ENCODE measurements around the gene MOK.

MOK gene

GRCh38 chr14:102212845-102213244 is 92.1 kb downstream of the MOK start:
- H3K9me3 Mint-ChIP-seq, result no peaks in the 10 kb centered on the region
- ATAC-seq (ENCODE audit: low read depth) (no peak), DNase-seq (ENCODE audit: low spot score in 2 of 2) (no peak)
- H3K4me3 Mint-ChIP-seq, result no peak overlapping the region
- peaks cover 21% of the 10 kb centered on the region for H3K36me3 Mint-ChIP-seq
- peaks cover 2% of the 10 kb centered on the region for H3K4me1 Mint-ChIP-seq
- H3K27me3 Mint-ChIP-seq, result no peaks in the 10 kb centered on the region
- no peak overlapping the region for H3K27ac Mint-ChIP-seq

GRCh38 chr14:102212356-102212755 is 92.6 kb downstream of the MOK start:
- Mint-ChIP-seq H3K27ac (no peak overlapping the region), H3K4me1 (no peaks in the 10 kb centered on the region), H3K9me3 (no peaks in the 10 kb centered on the region), H3K36me3 (peaks cover 23% of the 10 kb centered on the region), H3K4me3 (no peak overlapping the region), H3K27me3 (no peaks in the 10 kb centered on the region)
- DNase-seq (ENCODE audit: low spot score in 2 of 2), result no peak
- no peak for ATAC-seq (ENCODE audit: low read depth)

GRCh38 chr14:102211240-102211639 is 93.7 kb downstream of the MOK start:
- ATAC-seq (ENCODE audit: low read depth), result no peak
- Mint-ChIP-seq H3K36me3 (peaks cover 31% of the 10 kb centered on the region), H3K27me3 (no peaks in the 10 kb centered on the region), H3K9me3 (no peaks in the 10 kb centered on the region), H3K4me3 (no peak overlapping the region), H3K4me1 (no peaks in the 10 kb centered on the region), H3K27ac (no peak overlapping the region)
- DNase-seq (ENCODE audit: low spot score in 2 of 2), result no peak

GRCh38 chr14:102210421-102211042 is 94.4 kb downstream of the MOK start:
- Mint-ChIP-seq H3K9me3 (no peaks in the 10 kb centered on the region), H3K4me3 (no peak overlapping the region), H3K27me3 (no peaks in the 10 kb centered on the region), H3K27ac (no peak overlapping the region), H3K36me3 (peaks cover 32% of the 10 kb centered on the region), H3K4me1 (no peaks in the 10 kb centered on the region)
- ATAC-seq (ENCODE audit: low read depth) (no peak), DNase-seq (ENCODE audit: low spot score in 2 of 2) (no peak)

- Mint-ChIP-seq H3K4me1 (no peaks in the 10 kb centered on the region), H3K4me3 (no peak overlapping the region), H3K9me3 (no peaks in the 10 kb centered on the region), H3K36me3 (peaks cover 40% of the 10 kb centered on the region), H3K27me3 (no peaks in the 10 kb centered on the region), H3K27ac (no peak overlapping the region)
- DNase-seq (ENCODE audit: low spot score in 2 of 2) (no peak), ATAC-seq (ENCODE audit: low read depth) (no peak)
Measured at GRCh38 chr14:102209224-102209966, 95.6 kb downstream of the MOK start.

GRCh38 chr14:102208741-102209140 is 96.2 kb downstream of the MOK start:
- peaks cover 43% of the 10 kb centered on the region for H3K36me3 Mint-ChIP-seq
- DNase-seq (ENCODE audit: low spot score in 2 of 2) (no peak), ATAC-seq (ENCODE audit: low read depth) (no peak)
- no peaks in the 10 kb centered on the region for H3K4me1 Mint-ChIP-seq
- H3K4me3 Mint-ChIP-seq, result no peak overlapping the region
- no peaks in the 10 kb centered on the region for H3K27me3 Mint-ChIP-seq
- H3K27ac Mint-ChIP-seq, result no peak overlapping the region
- H3K9me3 Mint-ChIP-seq, result no peaks in the 10 kb centered on the region

GRCh38 chr14:102207831-102208365 is 97.1 kb downstream of the MOK start:
- Mint-ChIP-seq H3K4me1 (peaks cover 1% of the 10 kb centered on the region), H3K36me3 (peaks cover 44% of the 10 kb centered on the region), H3K4me3 (no peak overlapping the region), H3K9me3 (no peaks in the 10 kb centered on the region), H3K27me3 (no peaks in the 10 kb centered on the region), H3K27ac (no peak overlapping the region)
- ATAC-seq (ENCODE audit: low read depth) (no peak), DNase-seq (ENCODE audit: low spot score in 2 of 2) (no peak)

GRCh38 chr14:102206918-102207317 is 98.0 kb downstream of the MOK start:
- H3K36me3 Mint-ChIP-seq, result peaks cover 47% of the 10 kb centered on the region

GRCh38 chr14:102205560-102205959 is 99.4 kb downstream of the MOK start:
- peaks cover 16% of the 10 kb centered on the region for H3K4me1 Mint-ChIP-seq
- DNase-seq (ENCODE audit: low spot score in 2 of 2), result no peak
- no peak for ATAC-seq (ENCODE audit: low read depth)
- H3K27ac Mint-ChIP-seq, result no peak overlapping the region
- H3K4me3 Mint-ChIP-seq, result no peak overlapping the region
- H3K36me3 Mint-ChIP-seq, result peaks cover 48% of the 10 kb centered on the region
- no peaks in the 10 kb centered on the region for H3K9me3 Mint-ChIP-seq
- no peaks in the 10 kb centered on the region for H3K27me3 Mint-ChIP-seq

More at GRCh38 chr14:102206918-102207317, 98.0 kb downstream of the MOK start:
- Mint-ChIP-seq H3K4me3 (no peak overlapping the region), H3K27ac (no peak overlapping the region), H3K4me1 (peaks cover 5% of the 10 kb centered on the region), H3K27me3 (no peaks in the 10 kb centered on the region), H3K9me3 (no peaks in the 10 kb centered on the region)
- ATAC-seq (ENCODE audit: low read depth) (no peak), DNase-seq (ENCODE audit: low spot score in 2 of 2) (no peak)

GRCh38 chr14:102203382-102203781 is 101.6 kb downstream of the MOK start:
- no peaks in the 10 kb centered on the region for H3K9me3 Mint-ChIP-seq
- H3K27me3 Mint-ChIP-seq, result no peaks in the 10 kb centered on the region
- DNase-seq (ENCODE audit: low spot score in 2 of 2) (no peak), ATAC-seq (ENCODE audit: low read depth) (no peak)
- no peak overlapping the region for H3K4me3 Mint-ChIP-seq
- H3K36me3 Mint-ChIP-seq, result peaks cover 39% of the 10 kb centered on the region
- H3K27ac Mint-ChIP-seq, result no peak overlapping the region
- peaks cover 19% of the 10 kb centered on the region for H3K4me1 Mint-ChIP-seq

- ATAC-seq (ENCODE audit: low read depth) (no peak), DNase-seq (ENCODE audit: low spot score in 2 of 2) (no peak)
- Mint-ChIP-seq H3K4me1 (peaks cover 19% of the 10 kb centered on the region), H3K4me3 (no peak overlapping the region), H3K27ac (no peak overlapping the region), H3K27me3 (no peaks in the 10 kb centered on the region), H3K9me3 (no peaks in the 10 kb centered on the region), H3K36me3 (peaks cover 39% of the 10 kb centered on the region)
Measured at GRCh38 chr14:102202944-102203343, 102.0 kb downstream of the MOK start.

GRCh38 chr14:102201776-102202175 is 103.2 kb downstream of the MOK start:
- Mint-ChIP-seq H3K36me3 (peaks cover 42% of the 10 kb centered on the region), H3K27ac (no peak overlapping the region)
- DNase-seq (ENCODE audit: low spot score in 2 of 2), result no peak

GRCh38 chr14:102201353-102201738 is 103.6 kb downstream of the MOK start:
- Mint-ChIP-seq H3K4me3 (no peak overlapping the region), H3K36me3 (peaks cover 40% of the 10 kb centered on the region), H3K27me3 (no peaks in the 10 kb centered on the region), H3K9me3 (no peaks in the 10 kb centered on the region), H3K27ac (peak overlapping the region; percentile 19), H3K4me1 (peaks cover 21% of the 10 kb centered on the region)
- ATAC-seq (ENCODE audit: low read depth) (no peak), DNase-seq (ENCODE audit: low spot score in 2 of 2) (no peak)

More at GRCh38 chr14:102201776-102202175, 103.2 kb downstream of the MOK start:
- Mint-ChIP-seq H3K9me3 (no peaks in the 10 kb centered on the region), H3K4me3 (no peak overlapping the region), H3K4me1 (peaks cover 21% of the 10 kb centered on the region), H3K27me3 (no peaks in the 10 kb centered on the region)
- ATAC-seq (ENCODE audit: low read depth), result no peak

GRCh38 chr14:102200690-102201352 is 104.1 kb downstream of the MOK start:
- Mint-ChIP-seq H3K27me3 (no peaks in the 10 kb centered on the region), H3K4me3 (no peak overlapping the region), H3K36me3 (peaks cover 40% of the 10 kb centered on the region), H3K27ac (peak overlapping the region; percentile 19), H3K4me1 (peaks cover 21% of the 10 kb centered on the region), H3K9me3 (no peaks in the 10 kb centered on the region)
- DNase-seq (ENCODE audit: low spot score in 2 of 2) (no peak), ATAC-seq (ENCODE audit: low read depth) (no peak)

Measured in memory B cell (primary cell).